Measurements from ENCODE around the gene RBM33.

Gene RBM33

DNA sequence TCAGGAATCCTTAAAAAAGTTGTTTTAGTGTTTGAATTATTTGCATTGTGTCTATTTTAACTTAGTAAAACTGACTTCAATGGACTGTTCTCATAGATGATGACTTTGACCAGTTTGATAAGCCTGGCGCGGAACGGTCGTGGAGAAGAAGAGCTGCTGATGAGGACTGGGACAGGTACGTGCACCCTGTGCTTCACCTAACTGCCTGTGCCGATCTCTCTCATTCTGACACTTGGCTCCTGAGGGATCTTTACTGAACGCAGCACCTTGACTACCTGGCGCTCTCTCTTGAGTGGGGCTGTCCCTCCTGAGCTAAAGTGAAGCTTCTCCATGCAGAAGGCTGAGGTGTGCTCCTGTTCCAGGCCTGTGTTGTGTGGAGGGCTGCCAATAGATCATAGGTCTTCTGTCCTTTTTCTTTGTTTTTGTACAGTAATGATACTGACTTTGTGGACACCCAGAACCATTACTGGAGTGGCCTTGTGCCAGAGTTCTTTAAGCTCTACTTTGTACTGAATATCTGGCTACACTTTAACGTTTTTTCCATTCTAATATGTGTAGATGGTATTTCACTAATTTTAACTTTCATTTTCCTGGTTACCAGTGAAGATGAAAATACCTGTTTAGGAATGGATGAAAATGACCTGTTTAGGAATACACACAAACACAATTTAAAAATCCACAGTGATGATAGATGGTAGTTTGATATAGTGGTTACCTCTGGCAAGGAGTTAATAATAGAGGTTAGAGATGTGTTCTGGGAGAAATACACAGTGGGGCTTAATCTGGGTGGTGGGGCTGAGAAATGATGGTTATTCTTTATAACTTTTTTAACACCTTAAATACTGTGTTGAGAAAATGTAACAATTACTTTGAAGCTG lies 20.9 kb downstream of the RBM33 start:
- ATAC-seq (no peak), DNase-seq (no peak)
- Mint-ChIP-seq H3K27me3 (no peaks in the 10 kb centered on the region), H3K9me3 (no peaks in the 10 kb centered on the region), H3K4me3 (no peak overlapping the region), H3K4me1 (peaks cover 89% of the 10 kb centered on the region), H3K27ac (peak overlapping the region in 1 of 2 donors; percentile 67)

DNA sequence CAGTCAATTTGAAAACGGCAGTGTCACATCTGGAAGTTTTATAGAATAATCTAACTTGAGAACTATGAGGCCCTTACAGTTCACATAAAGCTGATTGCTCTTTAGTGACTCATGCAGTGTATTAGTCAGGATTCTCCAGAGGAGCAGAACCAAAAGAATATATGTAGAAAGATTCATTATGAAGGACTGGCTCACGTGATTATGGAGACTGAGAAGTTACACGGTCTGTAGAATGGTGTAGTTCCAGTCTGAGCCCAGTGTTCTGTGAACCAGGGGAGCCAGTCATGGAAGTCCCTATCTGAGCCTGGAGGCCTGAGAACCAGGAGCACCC lies 21.5 kb downstream of the RBM33 start:
- H3K9me3 Mint-ChIP-seq, result no peaks in the 10 kb centered on the region
- H3K4me1 Mint-ChIP-seq, result peaks cover 89% of the 10 kb centered on the region
- H3K27ac Mint-ChIP-seq, result no peak overlapping the region
- ATAC-seq, result peak; percentile 53
- DNase-seq, result no peak
- no peak overlapping the region for H3K4me3 Mint-ChIP-seq
- no peaks in the 10 kb centered on the region for H3K27me3 Mint-ChIP-seq

- Mint-ChIP-seq H3K9me3 (no peaks in the 10 kb centered on the region), H3K27me3 (no peaks in the 10 kb centered on the region), H3K27ac (peak overlapping the region in 1 of 2 donors; percentile 61), H3K4me3 (no peak overlapping the region), H3K4me1 (peaks cover 78% of the 10 kb centered on the region)
- DNase-seq, result no peak
- ATAC-seq, result peak; percentile 65
Measured at GRCh38 chr7:155667241-155667829, 22.9 kb downstream of the RBM33 start.

- Mint-ChIP-seq H3K4me1 (peaks cover 59% of the 10 kb centered on the region), H3K27ac (no peak overlapping the region), H3K27me3 (no peaks in the 10 kb centered on the region), H3K9me3 (no peaks in the 10 kb centered on the region), H3K4me3 (no peak overlapping the region)
- no peak for DNase-seq
- ATAC-seq, result no peak
Measured at GRCh38 chr7:155669717-155670505, 25.4 kb downstream of the RBM33 start.

DNA sequence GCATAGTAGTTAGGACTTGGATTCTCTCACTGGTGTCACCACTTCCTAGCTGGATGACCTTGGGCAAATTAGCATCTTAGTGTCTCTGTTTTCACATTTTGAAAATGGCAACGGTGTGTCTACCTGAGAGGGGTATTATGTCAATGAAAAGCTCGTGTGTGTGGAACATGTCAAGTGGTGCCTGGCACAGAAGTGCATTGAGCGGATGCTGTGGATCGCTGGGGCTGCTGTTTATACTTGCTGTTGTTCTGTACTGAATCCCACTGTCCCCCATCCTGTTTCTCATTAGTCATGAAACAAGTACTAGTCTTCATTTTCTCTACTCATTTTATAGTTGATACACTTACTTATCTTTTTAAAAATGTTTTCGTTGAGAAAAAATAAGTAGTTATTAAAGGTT lies 26.1 kb downstream of the RBM33 start:
- DNase-seq (no peak), ATAC-seq (no peak)
- H3K27ac Mint-ChIP-seq, result no peak overlapping the region
- H3K27me3 Mint-ChIP-seq, result no peaks in the 10 kb centered on the region
- no peak overlapping the region for H3K4me3 Mint-ChIP-seq
- H3K9me3 Mint-ChIP-seq, result no peaks in the 10 kb centered on the region
- peaks cover 54% of the 10 kb centered on the region for H3K4me1 Mint-ChIP-seq

DNA sequence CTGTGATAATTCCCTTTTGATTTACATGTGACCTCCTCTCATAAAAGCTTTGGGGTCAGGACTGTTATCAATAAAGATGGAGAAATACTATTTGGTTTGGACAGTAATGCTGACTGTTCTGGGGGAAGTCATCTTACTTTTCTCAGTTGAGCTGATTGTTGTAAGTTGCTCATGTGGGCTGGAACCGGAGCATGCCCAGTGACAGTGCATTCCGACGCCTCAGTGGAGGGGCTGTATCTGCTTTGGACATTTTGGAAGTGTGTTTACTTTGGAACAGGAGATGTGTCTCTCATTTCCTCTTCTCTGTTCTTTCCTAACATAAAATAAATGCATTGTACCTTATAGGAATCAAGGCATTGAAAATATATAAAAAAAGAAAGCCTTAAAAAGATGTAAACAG lies 30.1 kb downstream of the RBM33 start:
- H3K27me3 Mint-ChIP-seq, result no peaks in the 10 kb centered on the region
- peaks cover 36% of the 10 kb centered on the region for H3K4me1 Mint-ChIP-seq
- no peak overlapping the region for H3K27ac Mint-ChIP-seq
- no peak for ATAC-seq
- no peak for DNase-seq
- no peaks in the 10 kb centered on the region for H3K9me3 Mint-ChIP-seq
- H3K4me3 Mint-ChIP-seq, result no peak overlapping the region

- H3K4me1 Mint-ChIP-seq, result peaks cover 30% of the 10 kb centered on the region
- no peak for DNase-seq
- H3K27me3 Mint-ChIP-seq, result no peaks in the 10 kb centered on the region
- peak; percentile 37 for ATAC-seq
- H3K4me3 Mint-ChIP-seq, result no peak overlapping the region
- H3K9me3 Mint-ChIP-seq, result no peaks in the 10 kb centered on the region
- H3K27ac Mint-ChIP-seq, result no peak overlapping the region
Measured at GRCh38 chr7:155676052-155676451, 31.6 kb downstream of the RBM33 start.

DNA sequence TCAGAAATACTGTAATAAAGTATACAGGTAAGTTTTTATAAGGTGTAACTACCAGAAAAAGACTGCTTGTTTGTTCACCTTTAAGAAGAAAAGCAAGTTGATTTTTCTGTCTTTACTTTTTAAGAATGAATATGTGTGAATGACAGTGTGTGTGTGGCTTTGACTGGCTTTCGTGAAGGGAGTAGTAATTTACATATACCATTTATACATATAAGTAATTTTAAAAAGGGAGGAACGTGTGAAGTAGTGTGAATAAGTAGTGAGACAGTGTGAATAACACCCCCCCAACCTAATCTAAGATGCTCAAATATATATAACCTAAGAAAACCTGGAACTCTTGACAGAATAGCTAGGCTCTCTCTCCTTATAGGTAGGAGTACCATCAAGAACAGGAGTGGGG lies 33.2 kb downstream of the RBM33 start:
- peak overlapping the region in 1 of 2 donors; percentile 34 for H3K27ac Mint-ChIP-seq
- no peak for ATAC-seq
- DNase-seq, result no peak
- peaks cover 43% of the 10 kb centered on the region for H3K4me1 Mint-ChIP-seq
- no peaks in the 10 kb centered on the region for H3K27me3 Mint-ChIP-seq
- H3K9me3 Mint-ChIP-seq, result no peaks in the 10 kb centered on the region
- no peak overlapping the region for H3K4me3 Mint-ChIP-seq

GRCh38 chr7:155680124-155680523 lies 35.7 kb downstream of the RBM33 start:
- H3K9me3 Mint-ChIP-seq, result no peaks in the 10 kb centered on the region
- peaks cover 64% of the 10 kb centered on the region for H3K4me1 Mint-ChIP-seq
- peak overlapping the region in 1 of 2 donors; percentile 6 for H3K27ac Mint-ChIP-seq
- DNase-seq (no peak), ATAC-seq (no peak)
- no peak overlapping the region for H3K4me3 Mint-ChIP-seq
- no peaks in the 10 kb centered on the region for H3K27me3 Mint-ChIP-seq

DNA sequence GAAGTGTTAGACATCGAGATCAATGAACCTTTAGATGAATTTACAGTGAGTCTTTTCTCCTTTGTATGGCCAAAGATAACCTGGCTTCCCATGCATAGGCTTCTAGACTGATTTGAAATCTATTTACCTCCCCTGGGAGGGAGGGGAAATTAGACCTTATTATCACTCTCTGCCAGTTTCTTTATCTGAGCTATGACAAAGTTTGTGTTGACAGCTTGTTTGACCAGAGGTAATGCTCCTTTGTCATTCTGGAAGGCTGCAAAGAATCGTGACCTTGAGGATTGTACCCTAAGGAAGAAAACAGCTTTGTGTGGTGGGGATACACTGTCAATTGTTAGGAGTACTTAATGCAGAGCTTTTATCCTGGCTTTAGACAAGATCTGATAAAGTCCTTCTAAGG lies 36.4 kb downstream of the RBM33 start:
- Mint-ChIP-seq H3K9me3 (peaks cover 0 to under 1% of the 10 kb centered on the region in 2 donors), H3K4me3 (no peak overlapping the region), H3K27ac (no peak overlapping the region), H3K27me3 (no peaks in the 10 kb centered on the region), H3K4me1 (peaks cover 68% of the 10 kb centered on the region)
- DNase-seq, result no peak
- no peak for ATAC-seq

- H3K4me3 Mint-ChIP-seq, result no peak overlapping the region
- no peak for DNase-seq
- ATAC-seq, result no peak
- H3K27me3 Mint-ChIP-seq, result no peaks in the 10 kb centered on the region
- peaks cover 4 to 6% of the 10 kb centered on the region in 2 donors for H3K9me3 Mint-ChIP-seq
- H3K4me1 Mint-ChIP-seq, result peaks cover 64% of the 10 kb centered on the region
- peak overlapping the region in 1 of 2 donors; percentile 23 for H3K27ac Mint-ChIP-seq
Measured at GRCh38 chr7:155681663-155682062, 37.2 kb downstream of the RBM33 start.

DNA sequence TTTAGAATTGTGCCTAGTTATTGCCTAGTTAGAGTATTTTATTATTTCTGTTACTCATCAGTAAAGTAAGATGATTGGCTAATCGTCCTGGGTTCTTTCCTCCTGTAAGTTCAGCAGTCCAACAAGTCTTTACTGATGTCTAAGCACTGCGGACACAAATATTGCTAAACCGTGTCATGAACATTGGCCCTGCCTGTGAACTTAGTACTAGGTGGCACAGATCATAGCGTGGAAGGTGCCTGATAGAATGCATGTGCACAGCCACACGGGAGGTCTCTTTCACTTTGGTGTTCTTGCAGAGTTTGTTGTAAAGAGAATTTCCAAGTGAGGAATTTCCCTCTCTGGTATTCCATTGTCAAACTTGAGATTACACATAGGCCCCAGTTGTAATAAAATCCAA lies 38.0 kb downstream of the RBM33 start:
- DNase-seq, result no peak
- ATAC-seq, result no peak
- H3K4me3 Mint-ChIP-seq, result no peak overlapping the region
- H3K27ac Mint-ChIP-seq, result no peak overlapping the region
- H3K9me3 Mint-ChIP-seq, result peaks cover 4 to 6% of the 10 kb centered on the region in 2 donors
- no peaks in the 10 kb centered on the region for H3K27me3 Mint-ChIP-seq
- H3K4me1 Mint-ChIP-seq, result peaks cover 57% of the 10 kb centered on the region

DNA sequence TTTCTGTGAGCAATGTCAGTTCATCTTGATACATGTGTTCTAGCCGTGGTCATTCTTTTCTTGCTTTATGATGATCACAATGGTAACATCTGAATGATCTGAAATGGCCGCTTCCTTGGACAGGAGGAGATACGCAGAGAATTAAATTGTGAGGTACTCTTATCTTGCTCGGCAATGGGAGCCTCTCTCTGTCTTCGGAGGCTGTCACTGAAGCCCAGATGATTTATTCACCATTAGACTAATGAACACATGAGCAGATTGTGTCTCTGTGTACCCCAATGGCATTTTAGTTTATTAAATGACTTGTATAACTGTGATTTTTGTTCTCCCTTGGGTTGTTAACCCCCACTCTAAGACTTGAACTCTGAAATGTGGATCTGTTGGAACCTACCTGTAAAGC lies 38.6 kb downstream of the RBM33 start:
- no peak for ATAC-seq
- no peaks in the 10 kb centered on the region for H3K27me3 Mint-ChIP-seq
- H3K27ac Mint-ChIP-seq, result no peak overlapping the region
- no peak overlapping the region for H3K4me3 Mint-ChIP-seq
- H3K4me1 Mint-ChIP-seq, result peaks cover 57% of the 10 kb centered on the region
- peaks cover 4 to 6% of the 10 kb centered on the region in 2 donors for H3K9me3 Mint-ChIP-seq
- DNase-seq, result no peak

DNA sequence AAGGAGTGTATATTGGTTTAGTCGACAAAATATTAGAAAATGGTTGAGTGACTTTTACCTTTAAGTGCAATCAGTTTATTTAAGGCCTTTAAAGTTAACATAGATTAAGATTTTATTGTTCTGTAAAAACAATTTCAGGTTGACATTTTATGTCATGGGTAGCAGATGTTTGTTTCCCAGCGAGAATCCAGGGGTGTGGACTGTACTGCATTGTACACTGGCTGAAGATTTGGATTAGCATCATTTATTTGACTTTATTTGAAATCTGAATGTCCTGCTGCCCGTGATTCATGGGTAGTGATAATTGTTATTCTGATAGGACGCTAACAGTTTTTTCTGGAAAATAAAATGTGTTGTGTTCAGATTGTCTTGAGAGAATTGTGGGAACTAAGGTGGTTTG lies 39.3 kb downstream of the RBM33 start:
- Mint-ChIP-seq H3K9me3 (peaks cover 4 to 6% of the 10 kb centered on the region in 2 donors), H3K4me1 (peaks cover 63% of the 10 kb centered on the region), H3K27me3 (no peaks in the 10 kb centered on the region), H3K27ac (no peak overlapping the region), H3K4me3 (no peak overlapping the region)
- DNase-seq, result no peak
- no peak for ATAC-seq

GRCh38 chr7:155684543-155684942 lies 40.1 kb downstream of the RBM33 start:
- Mint-ChIP-seq H3K27me3 (no peaks in the 10 kb centered on the region), H3K27ac (peak overlapping the region; percentile 54 to 74), H3K4me3 (peak overlapping the region; percentile 8 to 54)

More at GRCh38 chr7:155684543-155684942, 40.1 kb downstream of the RBM33 start:
- ATAC-seq, result no peak
- H3K9me3 Mint-ChIP-seq, result peaks cover 4 to 6% of the 10 kb centered on the region in 2 donors
- peaks cover 69% of the 10 kb centered on the region for H3K4me1 Mint-ChIP-seq
- no peak for DNase-seq

Data from stimulated activated naive CD8-positive, alpha-beta T cell treated with anti-CD3 and anti-CD28 coated beads, Interleukin-15, amount 100 ng/mL, for 72 hours (primary cell).